Measurements from ENCODE around the gene CNMD. TPM values are rescaled to one million over a fixed set of nuclear protein-coding genes. Genes with fewer than 3 reads are reported as not detected.

CNMD gene
- total RNA-seq, 1 donor from 2014 or later, result not detected

GRCh38 chr13:52784591-52785340 is 45.1 kb upstream of the CNMD start:
- no peak for DNase-seq (ENCODE audit: low spot score)
- Mint-ChIP-seq H3K4me3 (ENCODE audit: unreplicated experiment) (no peak overlapping the region), H3K9me3 (ENCODE audit: low read depth) (no peaks in the 10 kb centered on the region), H3K27me3 (ENCODE audit: low read depth) (peaks cover 13% of the 10 kb centered on the region), H3K4me1 (ENCODE audit: low read depth) (no peaks in the 10 kb centered on the region), H3K36me3 (ENCODE audit: low read depth) (no peaks in the 10 kb centered on the region), H3K27ac (ENCODE audit: unreplicated experiment) (no peak overlapping the region)
- TF ChIP-seq CTCF (IDR thresholded peaks at IDR 0.05), result no peak

- H3K27ac Mint-ChIP-seq (ENCODE audit: unreplicated experiment), result no peak overlapping the region
- no peak for DNase-seq (ENCODE audit: low spot score)
- TF ChIP-seq CTCF (IDR thresholded peaks at IDR 0.05), result no peak
- no peaks in the 10 kb centered on the region for H3K9me3 Mint-ChIP-seq (ENCODE audit: low read depth)
- peaks cover 11% of the 10 kb centered on the region for H3K27me3 Mint-ChIP-seq (ENCODE audit: low read depth)
- no peaks in the 10 kb centered on the region for H3K4me1 Mint-ChIP-seq (ENCODE audit: low read depth)
- no peak overlapping the region for H3K4me3 Mint-ChIP-seq (ENCODE audit: unreplicated experiment)
- no peaks in the 10 kb centered on the region for H3K36me3 Mint-ChIP-seq (ENCODE audit: low read depth)
These were observed 44.3 kb upstream of the CNMD start for GRCh38 chr13:52783943-52784342.

- H3K4me1 Mint-ChIP-seq (ENCODE audit: low read depth), result no peaks in the 10 kb centered on the region
- TF ChIP-seq CTCF (IDR thresholded peaks at IDR 0.05), result no peak
- DNase-seq (ENCODE audit: low spot score), result no peak
- no peaks in the 10 kb centered on the region for H3K36me3 Mint-ChIP-seq (ENCODE audit: low read depth)
- no peak overlapping the region for H3K27ac Mint-ChIP-seq (ENCODE audit: unreplicated experiment)
- H3K27me3 Mint-ChIP-seq (ENCODE audit: low read depth), result peaks cover 8% of the 10 kb centered on the region
- H3K4me3 Mint-ChIP-seq (ENCODE audit: unreplicated experiment), result no peak overlapping the region
- H3K9me3 Mint-ChIP-seq (ENCODE audit: low read depth), result no peaks in the 10 kb centered on the region
These were observed 43.1 kb upstream of the CNMD start for GRCh38 chr13:52782471-52783448.

GRCh38 chr13:52780611-52781010 is 41.0 kb upstream of the CNMD start:
- H3K4me3 Mint-ChIP-seq (ENCODE audit: unreplicated experiment), result no peak overlapping the region
- no peak for TF ChIP-seq CTCF (IDR thresholded peaks at IDR 0.05)
- H3K36me3 Mint-ChIP-seq (ENCODE audit: low read depth), result no peaks in the 10 kb centered on the region
- no peaks in the 10 kb centered on the region for H3K4me1 Mint-ChIP-seq (ENCODE audit: low read depth)
- H3K27me3 Mint-ChIP-seq (ENCODE audit: low read depth), result peaks cover 2% of the 10 kb centered on the region
- no peak overlapping the region for H3K27ac Mint-ChIP-seq (ENCODE audit: unreplicated experiment)
- DNase-seq (ENCODE audit: low spot score), result no peak
- no peaks in the 10 kb centered on the region for H3K9me3 Mint-ChIP-seq (ENCODE audit: low read depth)

GRCh38 chr13:52780092-52780491 is 40.5 kb upstream of the CNMD start:
- no peak for DNase-seq (ENCODE audit: low spot score)
- Mint-ChIP-seq H3K36me3 (ENCODE audit: low read depth) (no peaks in the 10 kb centered on the region), H3K27ac (ENCODE audit: unreplicated experiment) (no peak overlapping the region), H3K27me3 (ENCODE audit: low read depth) (peaks cover 2% of the 10 kb centered on the region), H3K4me3 (ENCODE audit: unreplicated experiment) (no peak overlapping the region), H3K9me3 (ENCODE audit: low read depth) (no peaks in the 10 kb centered on the region), H3K4me1 (ENCODE audit: low read depth) (no peaks in the 10 kb centered on the region)
- TF ChIP-seq CTCF (IDR thresholded peaks at IDR 0.05), result no peak

All from chondrocyte (in vitro differentiated cells).